H1 (cell line): Measurements from ENCODE around the gene GOLGA8A. TPM values are rescaled to one million over a fixed set of nuclear protein-coding genes. Genes with fewer than 3 reads are reported as not detected.

Experiments
- CTCF ChIA-PET: fragments of 300-600 bp; sonication (Branson Sonifier 250); formaldehyde crosslinking; loops from one replicate; lab custom pipeline; 2021; ENCODE audit not compliant: partially characterized antibody; lab: Charles Lee
- POLR2A ChIA-PET: fragments of 300-600 bp; sonication (Branson Sonifier 250); formaldehyde crosslinking; loops from one replicate; lab custom pipeline; 2021; ENCODE audit warnings: inconsistent platforms; ENCODE audit not compliant: partially characterized antibody; lab: Charles Lee
- DNase-seq, 2 experiments: peaks; one replicate each; pipeline versions ENCODE4 v3.0.0 to v3.0.0-alpha.2; 2010 to 2022; ENCODE audit warnings: low spot score in 2 of 2, low read depth in 1 of 2, mixed read lengths in 1 of 2
- FAIRE-seq: peaks from 2 replicates; lab custom pipeline; 2011; peaks lifted over from hg19 to GRCh38; lab: Jason Lieb, UNC
- H2AFZ ChIP-seq: 2 replicates; pipeline ENCODE4 v1.8.1; 2012; ENCODE audit warnings: low read length, inconsistent platforms
- H2AK5ac ChIP-seq: 2 replicates; pipeline ENCODE4 v1.6.1; 2013; ENCODE audit warnings: low read depth, low read length
- H2BK120ac ChIP-seq: replicated peaks from 2 replicates; pipeline ENCODE3; 2013; ENCODE audit warnings: low read depth, low read length, inconsistent platforms
- H2BK12ac ChIP-seq: 2 replicates; pipeline ENCODE4 v1.6.1; 2013; ENCODE audit warnings: low read depth, low read length
- H2BK15ac ChIP-seq: 2 replicates; pipeline ENCODE4 v1.6.1; 2013; ENCODE audit warnings: low read length
- H2BK20ac ChIP-seq: 2 replicates; pipeline ENCODE4 v1.6.1; 2013; ENCODE audit warnings: low read length
- H2BK5ac ChIP-seq: 2 replicates; pipeline ENCODE4 v1.6.1; 2013; ENCODE audit warnings: low read depth, low read length
- H3K14ac ChIP-seq: 2 replicates; pipeline ENCODE4 v1.6.1; 2013; ENCODE audit warnings: inconsistent platforms; ENCODE audit not compliant: insufficient read length
- H3K18ac ChIP-seq: 2 replicates; pipeline ENCODE4 v1.6.1; 2013; ENCODE audit warnings: low read length; ENCODE audit errors: extremely low read depth
- H3K23ac ChIP-seq: 2 replicates; pipeline ENCODE4 v1.6.1; 2013; ENCODE audit warnings: inconsistent platforms; ENCODE audit not compliant: insufficient read length
- H3K23me2 ChIP-seq: 2 replicates; pipeline ENCODE4 v1.6.1; 2013; ENCODE audit warnings: low read depth, low read length
- H3K27ac ChIP-seq: 2 replicates; pipeline ENCODE4 v1.6.1; 2011; ENCODE audit warnings: low read depth, low read length, inconsistent platforms
- H3K27me3 ChIP-seq, 4 experiments: replicated peaks in 1 of 4; 1 replicate in 1 of 4; 2 replicates in 3 of 4; pipeline versions ENCODE4 v1.6.1 to v1.8.1; 2011 to 2013; ENCODE audit warnings: low read length in 3 of 4, mild to moderate bottlenecking in 3 of 4, inconsistent platforms in 2 of 4, mixed read lengths in 2 of 4, moderate library complexity in 1 of 4; ENCODE audit not compliant: control insufficient read depth in 3 of 4, insufficient read depth in 3 of 4; ENCODE audit errors: extremely low read depth in 1 of 4
- H3K36me3 ChIP-seq, 4 experiments: 2 replicates each; pipeline versions ENCODE4 v1.6.1 to v1.8.1; 2011 to 2013; ENCODE audit warnings: mild to moderate bottlenecking in 4 of 4, low read length in 3 of 4, moderate library complexity in 2 of 4, control low read depth in 1 of 4, inconsistent platforms in 1 of 4; ENCODE audit not compliant: insufficient read depth in 4 of 4, control insufficient read depth in 2 of 4
- H3K4ac ChIP-seq: replicated peaks from 2 replicates; pipeline ENCODE3; 2013; ENCODE audit warnings: low read length, low read depth, mixed read lengths, inconsistent platforms; ENCODE audit not compliant: insufficient read length
- H3K4me1 ChIP-seq, 4 experiments: replicated peaks in 1 of 4; 1 replicate in 1 of 4; 2 replicates in 3 of 4; pipeline versions ENCODE4 v1.6.1 to v1.8.1; 2011 to 2013; ENCODE audit warnings: low read length in 3 of 4, inconsistent platforms in 2 of 4, mixed read lengths in 1 of 4; ENCODE audit not compliant: insufficient read depth in 4 of 4, control insufficient read depth in 3 of 4
- H3K4me2 ChIP-seq, 2 experiments: 2 replicates each; pipeline versions ENCODE4 v1.6.1 to v1.8.1; 2011 to 2013; ENCODE audit warnings: low read depth in 2 of 2, low read length in 2 of 2, control low read depth in 1 of 2, inconsistent platforms in 1 of 2, mild to moderate bottlenecking in 1 of 2; ENCODE audit not compliant: insufficient read depth in 1 of 2
- H3K4me3 ChIP-seq, 4 experiments: fragments of 200-600, 300-600 bp in 1 of 4; sonication (generic), shearing (Covaris generic), sonication (Bioruptor Twin) in 1 of 4; 2 replicates each; pipeline versions ENCODE4 v1.5.1 to v1.8.1; 2011 to 2016; ENCODE audit warnings: low read length in 4 of 4, low read depth in 3 of 4, control low read depth in 2 of 4, inconsistent platforms in 2 of 4, mild to moderate bottlenecking in 2 of 4, mixed read lengths in 1 of 4, moderate library complexity in 1 of 4; ENCODE audit not compliant: insufficient read depth in 2 of 4; ENCODE audit errors: extremely low read depth in 1 of 4
- H3K56ac ChIP-seq: replicated peaks from 2 replicates; pipeline ENCODE3; 2013; ENCODE audit warnings: low read depth, mild to moderate bottlenecking, mixed read lengths, low read length, inconsistent platforms; ENCODE audit not compliant: insufficient read length
- H3K79me1 ChIP-seq: 2 replicates; pipeline ENCODE4 v1.6.1; 2013; ENCODE audit warnings: low read depth, low read length, control low read depth
- H3K79me2 ChIP-seq, 2 experiments: 2 replicates each; pipeline versions ENCODE4 v1.6.1 to v1.8.1; 2012 to 2013; ENCODE audit warnings: low read length in 2 of 2, mild to moderate bottlenecking in 2 of 2, inconsistent platforms in 1 of 2; ENCODE audit not compliant: insufficient read depth in 2 of 2, control insufficient read depth in 1 of 2
- H3K9ac ChIP-seq, 4 experiments: replicated peaks in 1 of 4; 1 replicate in 1 of 4; 2 replicates in 3 of 4; pipeline versions ENCODE4 v1.6.1 to v1.8.1; 2011 to 2013; ENCODE audit warnings: low read depth in 3 of 4, low read length in 3 of 4, control low read depth in 2 of 4, mild to moderate bottlenecking in 2 of 4, moderate library complexity in 2 of 4, inconsistent platforms in 1 of 4; ENCODE audit errors: extremely low read depth in 1 of 4
- H3K9me3 ChIP-seq, 2 experiments: 2 replicates each; pipeline versions ENCODE4 v1.6.1 to v1.8.1; 2012 to 2013; ENCODE audit warnings: mild to moderate bottlenecking in 2 of 2, moderate library complexity in 2 of 2, control low read depth in 1 of 2, inconsistent platforms in 1 of 2, low read depth in 1 of 2, low read length in 1 of 2, mixed read lengths in 1 of 2; ENCODE audit not compliant: insufficient read depth in 2 of 2
- H4K20me1 ChIP-seq, 2 experiments: replicated peaks in 1 of 2; 2 replicates each; pipeline versions ENCODE3 to v1.8.1; 2011 to 2013; ENCODE audit warnings: inconsistent platforms in 2 of 2, low read length in 2 of 2, mild to moderate bottlenecking in 1 of 2; ENCODE audit not compliant: insufficient read depth in 2 of 2, control insufficient read depth in 1 of 2
- H4K5ac ChIP-seq: 2 replicates; pipeline ENCODE4 v1.6.1; 2013; ENCODE audit warnings: low read length, low read depth, mixed read lengths, inconsistent platforms; ENCODE audit not compliant: insufficient read length
- H4K8ac ChIP-seq: 2 replicates; pipeline ENCODE4 v1.8.0; 2013; ENCODE audit warnings: mild to moderate bottlenecking, moderate library complexity, low read length, inconsistent platforms; ENCODE audit not compliant: insufficient read depth; ENCODE audit errors: extremely low read depth
- H4K91ac ChIP-seq: replicated peaks from 2 replicates; pipeline ENCODE3; 2013; ENCODE audit warnings: low read length, mixed read lengths, inconsistent platforms; ENCODE audit not compliant: insufficient read length
- BCL11A ChIP-seq, 2 experiments: IDR thresholded peaks; one replicate each; pipeline ENCODE4 v1.6.1; 2011; ENCODE audit warnings: low read depth in 2 of 2, low read length in 2 of 2, mild to moderate bottlenecking in 2 of 2
- CHD2 ChIP-seq: IDR thresholded peaks from 2 replicates; pipeline ENCODE4 v1.6.1; 2012; ENCODE audit warnings: low read length, improper control_type of control experiment
- CREB1 ChIP-seq: IDR thresholded peaks from 2 replicates; pipeline ENCODE4 v1.6.1; 2012; ENCODE audit warnings: inconsistent platforms
- CTBP2 ChIP-seq: IDR thresholded peaks from 2 replicates; pipeline ENCODE4 v1.7.0; 2011; ENCODE audit warnings: borderline replicate concordance, mild to moderate bottlenecking, moderate library complexity, mixed read lengths, low read length; ENCODE audit not compliant: insufficient read depth, insufficient read length
- EZH2 ChIP-seq: fragments of 200-600 bp; sonication (generic); IDR thresholded peaks from 2 replicates; pipeline ENCODE4 v1.7.1; 2012; ENCODE audit warnings: low read depth, mild to moderate bottlenecking, moderate library complexity, low read length, inconsistent platforms; ENCODE audit not compliant: severe bottlenecking
- FOSL1 ChIP-seq: IDR thresholded peaks from 2 replicates; pipeline ENCODE4 v1.6.1; 2011; ENCODE audit warnings: mild to moderate bottlenecking, low read depth, low read length, moderate library complexity; ENCODE audit not compliant: insufficient read depth
- HDAC6 ChIP-seq: IDR thresholded peaks from one replicate; pipeline ENCODE4 v1.7.1; 2012; ENCODE audit warnings: low read depth, mild to moderate bottlenecking, inconsistent platforms, low read length, moderate library complexity
- JUN ChIP-seq: IDR thresholded peaks from 2 replicates; pipeline ENCODE4 v1.6.1; 2011; ENCODE audit warnings: low read depth, mild to moderate bottlenecking, improper control_type of control experiment, low read length
- POU5F1 ChIP-seq: IDR thresholded peaks from 2 replicates; pipeline ENCODE4 v1.6.1; 2011; ENCODE audit warnings: low read depth, mild to moderate bottlenecking, low read length, moderate library complexity
- RNF2 ChIP-seq: fragments of 200-900, 300-1000 bp; sonication (generic); IDR thresholded peaks from 2 replicates; pipeline ENCODE4 v1.7.1; 2016; ENCODE audit warnings: borderline replicate concordance, low read depth, mild to moderate bottlenecking, antibody characterized with exemption, low read length; ENCODE audit not compliant: poor library complexity, severe bottlenecking; ENCODE audit errors: missing control alignments
- SIX5 ChIP-seq: IDR thresholded peaks from 2 replicates; pipeline ENCODE4 v1.6.1; 2011; ENCODE audit warnings: mild to moderate bottlenecking, low read depth, low read length
- SP1 ChIP-seq: IDR thresholded peaks from 2 replicates; pipeline ENCODE4 v1.6.1; 2011; ENCODE audit warnings: low read depth, low read length
- TCF12 ChIP-seq: IDR thresholded peaks from 2 replicates; pipeline ENCODE4 v1.6.1; 2011; ENCODE audit warnings: low read depth, mild to moderate bottlenecking, low read length
- TEAD4 ChIP-seq: IDR thresholded peaks from 2 replicates; pipeline ENCODE4 v1.6.1; 2012; ENCODE audit warnings: low read depth, low read length, inconsistent platforms, mixed read lengths
- WGBS, 2 experiments: shearing (Covaris generic) in 1 of 2; methylation state at CpG; one replicate each; pipeline versions ENCODE4 v1.1.6 to v1.1.7; 2013 to 2015; ENCODE audit warnings: low lambda C conversion rate in 2 of 2, mixed read lengths in 2 of 2, inconsistent platforms in 1 of 2, low coverage in 1 of 2, missing lambda C conversion rate in 1 of 2; ENCODE audit not compliant: insufficient replicate concordance in 2 of 2, insufficient coverage in 1 of 2, insufficient read length in 1 of 2; ENCODE audit errors: extremely low coverage in 1 of 2, missing lambda C conversion rate in 1 of 2; 5-methylcytosine and 5-hydroxymethylcytosine counted together
- polyA plus RNA-seq, 7 experiments: library from polyadenylated mRNA; depleted of rRNA in 3 of 7; stranded (reverse) in 5 of 7; unstranded in 2 of 7; fragments of >200 nt in 5 of 7; fragments of 200-250 nt in 2 of 7; gene quantifications; 1 replicate in 5 of 7; 2 replicates in 1 of 7; 4 replicates in 1 of 7; pipeline versions ENCODE4 v1.2.1 to v1.2.3, GENCODE V29; 2011 to 2013; ENCODE audit warnings: missing spikeins in 2 of 7, mixed read lengths in 2 of 7
- total RNA-seq: library from RNA; stranded (reverse); fragmentation: NEBNext Ultra II Directional; extraction: Animal tissue kit (Norgen Biotek cat#: 25700); gene quantifications from 2 replicates; pipeline ENCODE4 v1.2.1, GENCODE V29; 2021
- TF ChIP-seq, protein P1 (sequence below): IDR thresholded peaks from 2 replicates; pipeline ENCODE4 v1.6.1; 2012; ENCODE audit warnings: inconsistent platforms

The GOLGA8A gene
- total and polyA plus RNA-seq, 2 of the 8 experiments (the other 6 are each of a cell fraction or from before 2014, with no cell fraction given), result 5.5 to 20.0 TPM

DNA sequence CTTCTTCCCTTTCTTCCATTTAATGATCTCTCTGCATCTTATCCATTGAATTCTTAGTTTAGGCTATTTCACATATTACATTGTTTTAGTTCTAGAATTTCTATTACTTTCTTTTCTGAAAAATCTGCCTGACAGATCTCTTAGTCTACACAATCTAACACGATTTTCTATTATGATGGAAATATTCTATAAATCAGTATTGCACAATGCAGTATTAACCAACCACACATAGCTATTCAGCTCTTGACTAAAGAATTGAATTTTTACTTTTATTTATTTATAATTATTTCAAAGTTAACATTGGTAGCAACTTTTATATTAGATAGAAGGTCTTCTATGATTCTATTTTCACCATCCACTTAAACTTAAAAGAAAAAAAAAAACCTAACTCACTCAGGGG lies 36.2 kb upstream of the GOLGA8A start:
- H4K5ac ChIP-seq, result no peak overlapping the region
- H2AFZ ChIP-seq, result no peak overlapping the region
- no peak overlapping the region for H3K4me3 ChIP-seq
- H3K9ac ChIP-seq, result no peak overlapping the region
- no peak overlapping the region for H3K56ac ChIP-seq
- H2BK5ac ChIP-seq, result no peak overlapping the region
- no peak overlapping the region for H2BK20ac ChIP-seq
- H3K79me1 ChIP-seq, result no peaks in the 10 kb centered on the region
- H3K4me2 ChIP-seq, result no peak overlapping the region
- H3K14ac ChIP-seq, result no peak overlapping the region
- H3K36me3 ChIP-seq, result no peaks in the 10 kb centered on the region
- H4K91ac ChIP-seq, result no peak overlapping the region
- no peak overlapping the region for H3K4ac ChIP-seq
- H2BK120ac ChIP-seq, result no peak overlapping the region
- H2BK12ac ChIP-seq, result no peak overlapping the region
- H3K23me2 ChIP-seq, result no peaks in the 10 kb centered on the region
- H3K9me3 ChIP-seq, result no peaks in the 10 kb centered on the region
- WGBS, 2 experiments, result 80% methylated on average over 1 of the region's 1 CpG; no CpG with 5 or more reads in 1 of the 2 experiments
- H3K79me2 ChIP-seq, result no peaks in the 10 kb centered on the region
- H4K8ac ChIP-seq, result no peak overlapping the region
- H3K27ac ChIP-seq, result no peak overlapping the region
- H2BK15ac ChIP-seq, result no peak overlapping the region
- H3K4me1 ChIP-seq, result no peaks in the 10 kb centered on the region
- no peak for FAIRE-seq
- H3K18ac ChIP-seq, result no peak overlapping the region
- no peak overlapping the region for H3K23ac ChIP-seq
- no peak overlapping the region for H2AK5ac ChIP-seq
- ChIA-PET CTCF (no interaction called here), POLR2A (no interaction called here)
- no peaks in the 10 kb centered on the region for H3K27me3 ChIP-seq
- DNase-seq, result no peak
- H4K20me1 ChIP-seq, result no peaks in the 10 kb centered on the region
- no peak for TF ChIP-seq SP1
- TF ChIP-seq HDAC6, result no peak
- TF ChIP-seq SIX5, result no peak
- no peak for TF ChIP-seq JUN
- no peak for TF ChIP-seq CTBP2
- no peak for TF ChIP-seq TCF12
- TF ChIP-seq, protein P1, sequence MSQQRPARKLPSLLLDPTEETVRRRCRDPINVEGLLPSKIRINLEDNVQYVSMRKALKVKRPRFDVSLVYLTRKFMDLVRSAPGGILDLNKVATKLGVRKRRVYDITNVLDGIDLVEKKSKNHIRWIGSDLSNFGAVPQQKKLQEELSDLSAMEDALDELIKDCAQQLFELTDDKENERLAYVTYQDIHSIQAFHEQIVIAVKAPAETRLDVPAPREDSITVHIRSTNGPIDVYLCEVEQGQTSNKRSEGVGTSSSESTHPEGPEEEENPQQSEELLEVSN, result no peak
- TF ChIP-seq RNF2, result no peak
- TF ChIP-seq CREB1, result no peak
- no peak for TF ChIP-seq FOSL1
- no peak for TF ChIP-seq POU5F1
- TF ChIP-seq CHD2, result no peak
- no peak for TF ChIP-seq TEAD4
- no peak for TF ChIP-seq BCL11A (IDR thresholded peaks at IDR 0.05; ENCODE audit: low read depth in 2 of 2, low read length in 2 of 2)
- TF ChIP-seq EZH2, result no peak
